Measurements from ENCODE around the gene TREM2.

DNA sequence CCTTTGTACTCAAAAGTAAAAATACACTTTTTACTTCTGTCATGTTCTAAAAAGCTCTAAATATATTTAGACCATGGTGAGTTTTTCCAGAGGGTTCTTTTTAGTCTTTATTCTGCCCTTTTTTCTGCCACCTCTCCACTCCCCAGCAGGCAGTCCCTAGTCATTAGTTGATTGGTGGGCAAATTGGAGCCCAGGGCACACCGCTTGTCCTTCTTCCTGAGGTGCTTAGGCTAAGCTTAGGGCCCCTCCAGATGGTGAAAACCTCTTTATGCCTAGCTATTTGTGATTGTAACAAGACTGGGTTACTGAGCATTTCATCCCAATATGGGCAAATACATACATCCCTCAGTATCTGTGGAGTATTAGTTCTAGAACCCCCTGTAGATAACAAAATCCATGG lies 15.0 kb downstream of the TREM2 start:
- TF ChIP-seq EZH2 (IDR thresholded peaks at IDR 0.05; ENCODE audit: borderline replicate concordance): no peak
- TF ChIP-seq, protein P1, sequence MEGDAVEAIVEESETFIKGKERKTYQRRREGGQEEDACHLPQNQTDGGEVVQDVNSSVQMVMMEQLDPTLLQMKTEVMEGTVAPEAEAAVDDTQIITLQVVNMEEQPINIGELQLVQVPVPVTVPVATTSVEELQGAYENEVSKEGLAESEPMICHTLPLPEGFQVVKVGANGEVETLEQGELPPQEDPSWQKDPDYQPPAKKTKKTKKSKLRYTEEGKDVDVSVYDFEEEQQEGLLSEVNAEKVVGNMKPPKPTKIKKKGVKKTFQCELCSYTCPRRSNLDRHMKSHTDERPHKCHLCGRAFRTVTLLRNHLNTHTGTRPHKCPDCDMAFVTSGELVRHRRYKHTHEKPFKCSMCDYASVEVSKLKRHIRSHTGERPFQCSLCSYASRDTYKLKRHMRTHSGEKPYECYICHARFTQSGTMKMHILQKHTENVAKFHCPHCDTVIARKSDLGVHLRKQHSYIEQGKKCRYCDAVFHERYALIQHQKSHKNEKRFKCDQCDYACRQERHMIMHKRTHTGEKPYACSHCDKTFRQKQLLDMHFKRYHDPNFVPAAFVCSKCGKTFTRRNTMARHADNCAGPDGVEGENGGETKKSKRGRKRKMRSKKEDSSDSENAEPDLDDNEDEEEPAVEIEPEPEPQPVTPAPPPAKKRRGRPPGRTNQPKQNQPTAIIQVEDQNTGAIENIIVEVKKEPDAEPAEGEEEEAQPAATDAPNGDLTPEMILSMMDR (IDR thresholded peaks at IDR 0.05; ENCODE audit: poor library complexity): no peak

All from hepatocyte (in vitro differentiated cells).